Measurements from ENCODE around the gene NISCH.
A peak's percentile ranks its signal among the peaks of the same experiment; 100 is the strongest.

NISCH gene

GRCh38 chr3:52455283-52456168 is at the start of gene NISCH:
NISCH (plus strand) TSS chr3:52455604; CDS start chr3:52455642, 38 bp downstream.
- DNase-seq = peak; percentile 98

GRCh38 chr3:52406231-52406661 is 49.2 kb upstream of the NISCH start:
- no peak for DNase-seq

- no peak for DNase-seq
Observed at GRCh38 chr3:52406791-52407510, 48.5 kb upstream of the NISCH start.

- no peak for DNase-seq
Observed at GRCh38 chr3:52407779-52408178, 47.6 kb upstream of the NISCH start.

GRCh38 chr3:52408466-52408865 is 46.9 kb upstream of the NISCH start:
- no peak for DNase-seq

GRCh38 chr3:52415800-52416199 is 39.6 kb upstream of the NISCH start:
- DNase-seq = no peak

GRCh38 chr3:52420388-52420787 is 35.0 kb upstream of the NISCH start:
- DNase-seq = no peak

GRCh38 chr3:52422669-52423068 is 32.7 kb upstream of the NISCH start:
- DNase-seq = no peak

- no peak for DNase-seq
Observed at GRCh38 chr3:52423173-52423572, 32.2 kb upstream of the NISCH start.

- DNase-seq = no peak
Observed at GRCh38 chr3:52428151-52429005, 27.0 kb upstream of the NISCH start.

- DNase-seq = no peak
Observed at GRCh38 chr3:52429031-52429430, 26.4 kb upstream of the NISCH start.

GRCh38 chr3:52429779-52430415 is 25.5 kb upstream of the NISCH start:
- no peak for DNase-seq

- DNase-seq = no peak
Observed at GRCh38 chr3:52430416-52430810, 25.0 kb upstream of the NISCH start.

GRCh38 chr3:52431459-52432223 is 23.8 kb upstream of the NISCH start:
- DNase-seq = no peak

GRCh38 chr3:52432225-52432624 is 23.2 kb upstream of the NISCH start:
- no peak for DNase-seq

- no peak for DNase-seq
Observed at GRCh38 chr3:52432691-52433141, 22.7 kb upstream of the NISCH start.

GRCh38 chr3:52433328-52433995 is 21.9 kb upstream of the NISCH start:
- no peak for DNase-seq

GRCh38 chr3:52433996-52434479 is 21.4 kb upstream of the NISCH start:
- DNase-seq = no peak

GRCh38 chr3:52434491-52435115 is 20.8 kb upstream of the NISCH start:
- DNase-seq = no peak
